GM12878 (cell line): ENCODE results near the gene DCUN1D5. TPM values are rescaled to one million over a fixed set of nuclear protein-coding genes. Genes with fewer than 3 reads are reported as not detected.
A peak's percentile ranks its signal among the peaks of the same experiment; 100 is the strongest.

Experiments
- ATAC-seq: fragments of 200-7000 bp; cut with Tn5 transposase; 3 replicates; pipeline ENCODE4 v1.9.1; 2020; ENCODE audit warnings: mild to moderate bottlenecking, moderate library complexity
- BruUV-seq: library from RNA; stranded (reverse); fragments of 400-500 nt; replicated peaks from 2 replicates; lab custom pipeline; 2021; lab: Mats Ljungman, UMichigan
- CTCF ChIA-PET: fragments of 300-600 bp; sonication (Branson Sonifier 250); formaldehyde crosslinking; extraction: SDS; loops from one replicate; lab custom pipeline; 2021; ENCODE audit warnings: inconsistent platforms; lab: Yijun Ruan, JAX
- POLR2A ChIA-PET: fragments of 350-600 bp; formaldehyde crosslinking; extraction: SDS; loops from one replicate; lab custom pipeline; 2021; ENCODE audit warnings: inconsistent platforms; lab: Charles Lee
- RAD21 ChIA-PET: fragments of 300-600 bp; sonication (Branson Sonifier 250); formaldehyde crosslinking; loops from one replicate; lab custom pipeline; 2023; ENCODE audit warnings: antibody characterized with exemption; ENCODE audit not compliant: unreplicated experiment; lab: Charles Lee
- SMC1A ChIA-PET: fragments of 300-600 bp; sonication (Branson Sonifier 250); formaldehyde crosslinking; loops from one replicate; lab custom pipeline; 2023; ENCODE audit not compliant: unreplicated experiment, uncharacterized antibody; lab: Charles Lee
- DNase-seq: peaks from one replicate; pipeline ENCODE4 v3.0.0-alpha.2; 2011; ENCODE audit warnings: low read depth, low spot score
- FAIRE-seq: peaks from 3 replicates; lab custom pipeline; 2011; peaks lifted over from hg19 to GRCh38; lab: Jason Lieb, UNC
- H2AFZ ChIP-seq: 2 replicates; pipeline ENCODE4 v1.6.0; 2011; ENCODE audit warnings: low read depth, low read length, control low read depth; ENCODE audit not compliant: control insufficient read depth
- H3K27ac ChIP-seq: 2 replicates; pipeline ENCODE4 v1.5.1; 2011; ENCODE audit warnings: control low read depth; ENCODE audit not compliant: control insufficient read depth, insufficient read depth
- H3K27me3 ChIP-seq, 2 experiments: replicated peaks in 1 of 2; 2 replicates each; pipeline versions ENCODE4 v1.6.0 to v1.6.1; 2011; ENCODE audit warnings: low read length in 1 of 2; ENCODE audit not compliant: control insufficient read depth in 2 of 2, insufficient read depth in 2 of 2
- H3K36me3 ChIP-seq, 2 experiments: 2 replicates each; pipeline ENCODE4 v1.5.1; 2011; ENCODE audit warnings: low read length in 1 of 2; ENCODE audit not compliant: control insufficient read depth in 2 of 2, insufficient read depth in 2 of 2
- H3K4me1 ChIP-seq: 2 replicates; pipeline ENCODE4 v1.6.1; 2011; ENCODE audit warnings: mild to moderate bottlenecking, low read length, moderate library complexity, mixed read lengths; ENCODE audit not compliant: control insufficient read depth, insufficient read depth
- H3K4me2 ChIP-seq: 2 replicates; pipeline ENCODE4 v1.6.0; 2011; ENCODE audit warnings: control low read depth; ENCODE audit not compliant: control insufficient read depth, insufficient read depth
- H3K4me3 ChIP-seq: fragments of 200-600 bp; sonication (generic); 2 replicates; pipeline ENCODE4 v1.5.1; 2016
- H3K79me2 ChIP-seq: 2 replicates; pipeline ENCODE4 v1.6.0; 2011; ENCODE audit warnings: low read length; ENCODE audit not compliant: control insufficient read depth, insufficient read depth
- H3K9ac ChIP-seq: 2 replicates; pipeline ENCODE4 v1.8.0; 2011; ENCODE audit warnings: low read length, control low read depth, mixed read lengths; ENCODE audit not compliant: control insufficient read depth, insufficient read depth
- H3K9me3 ChIP-seq: replicated peaks from 3 replicates; pipeline ENCODE4 v1.5.1; 2011; ENCODE audit warnings: mild to moderate bottlenecking, low read length; ENCODE audit not compliant: control insufficient read depth, insufficient read depth
- H4K20me1 ChIP-seq: 2 replicates; pipeline ENCODE4 v1.6.0; 2011; ENCODE audit not compliant: control insufficient read depth, insufficient read depth
- CBX5 ChIP-seq: sonication (generic); IDR thresholded peaks from 2 replicates; pipeline ENCODE4 v1.6.1; 2016; ENCODE audit warnings: low read depth, moderate library complexity, mild to moderate bottlenecking, inconsistent platforms
- NFYB ChIP-seq: IDR thresholded peaks from 2 replicates; pipeline ENCODE4 v1.6.1; 2011; ENCODE audit warnings: low read depth, mild to moderate bottlenecking, low read length, improper control_type of control experiment, moderate library complexity; ENCODE audit not compliant: insufficient read depth
- WGBS: methylation state at CpG from one replicate; pipeline ENCODE4 v1.1.6; 2016; ENCODE audit warnings: low lambda C conversion rate; ENCODE audit not compliant: insufficient replicate concordance, insufficient coverage; ENCODE audit errors: missing lambda C conversion rate; 5-methylcytosine and 5-hydroxymethylcytosine counted together
- in situ Hi-C: fragments of 300-500 bp; cut with MboI; formaldehyde crosslinking; loops from 9 replicates; pipeline ENCODE4 v1.14.3; 2018; ENCODE audit warnings: mixed read lengths
- intact Hi-C: fragments of 100-400 bp; cut with micrococcal nuclease; formaldehyde crosslinking; loops from one replicate; pipeline ENCODE4 v1.14.2; 2022; ENCODE audit not compliant: unreplicated experiment
- polyA plus RNA-seq, 11 experiments: library from polyadenylated mRNA; depleted of rRNA in 4 of 11; unstranded in 6 of 11; stranded (reverse) in 5 of 11; fragments of >200 nt; fragmentation: Nextera tagmentation in 4 of 11; fragmentation: Illumina TruSeq in 1 of 11; extraction: Ambion mirVana in 4 of 11; extraction: Trizol in 1 of 11; gene quantifications; 1 replicate in 1 of 11; 2 replicates in 10 of 11; pipeline versions ENCODE4 v1.2.1 to v1.2.3, GENCODE V29; 2011 to 2016; ENCODE audit warnings: inconsistent platforms in 2 of 11, missing spikeins in 2 of 11, low read depth in 1 of 11
- total RNA-seq, 4 experiments: library from RNA; depleted of rRNA in 3 of 4; stranded (reverse); fragments of >200 nt in 3 of 4; fragmentation: Illumina TruSeq in 1 of 4; extraction: Trizol in 1 of 4; gene quantifications; 2 replicates each; pipeline versions ENCODE4 v1.2.1 to v1.2.3, GENCODE V29; 2013 to 2021
- TF ChIP-seq, protein P1 (sequence below): fragments of 450-650 bp; IDR thresholded peaks from 2 replicates; pipeline ENCODE4 v1.6.1; 2018; ENCODE audit warnings: mild to moderate bottlenecking, low read depth, moderate library complexity; ENCODE audit not compliant: partially characterized antibody
- TF ChIP-seq, protein P2 (sequence below): IDR thresholded peaks from 2 replicates; pipeline ENCODE4 v1.6.1; 2012; ENCODE audit warnings: mild to moderate bottlenecking, low read depth, low read length
- TF ChIP-seq, protein P3 (sequence below): fragments of 450-650 bp; IDR thresholded peaks from 2 replicates; pipeline ENCODE4 v1.6.1; 2016; ENCODE audit warnings: mild to moderate bottlenecking, moderate library complexity, borderline replicate concordance
- TF ChIP-seq, protein P4 (sequence below): fragments of 450-650 bp; conservative IDR thresholded peaks from 2 replicates; pipeline ENCODE4 v1.6.1; 2017; ENCODE audit warnings: mild to moderate bottlenecking, moderate library complexity

The DCUN1D5 gene
- total and polyA plus RNA-seq, 10 of the 15 experiments (the other 5 are each of a cell fraction or from before 2014, with no cell fraction given) = 20.4 to 87.0 (median 60.6) TPM

DNA sequence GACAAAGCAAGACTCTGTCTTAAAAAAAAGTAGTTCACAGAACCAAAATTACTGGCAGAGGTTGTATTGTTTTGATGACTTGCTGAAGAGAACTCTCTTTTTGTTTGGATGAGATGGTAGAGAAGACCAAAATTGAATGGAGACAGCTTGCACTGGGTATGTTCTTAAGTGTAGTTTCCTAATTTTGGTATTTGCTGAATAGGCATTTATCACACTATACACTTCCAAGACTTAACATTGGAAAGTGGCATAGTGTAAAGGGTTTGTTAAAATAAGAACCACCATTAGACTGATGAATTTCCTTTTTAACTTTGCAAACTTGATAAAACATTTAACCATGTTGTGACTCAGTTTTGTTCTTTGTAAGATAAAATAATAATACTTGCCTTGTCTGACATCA is 5.3 kb upstream of the DCUN1D5 start (continued):
- TF ChIP-seq, protein P1, sequence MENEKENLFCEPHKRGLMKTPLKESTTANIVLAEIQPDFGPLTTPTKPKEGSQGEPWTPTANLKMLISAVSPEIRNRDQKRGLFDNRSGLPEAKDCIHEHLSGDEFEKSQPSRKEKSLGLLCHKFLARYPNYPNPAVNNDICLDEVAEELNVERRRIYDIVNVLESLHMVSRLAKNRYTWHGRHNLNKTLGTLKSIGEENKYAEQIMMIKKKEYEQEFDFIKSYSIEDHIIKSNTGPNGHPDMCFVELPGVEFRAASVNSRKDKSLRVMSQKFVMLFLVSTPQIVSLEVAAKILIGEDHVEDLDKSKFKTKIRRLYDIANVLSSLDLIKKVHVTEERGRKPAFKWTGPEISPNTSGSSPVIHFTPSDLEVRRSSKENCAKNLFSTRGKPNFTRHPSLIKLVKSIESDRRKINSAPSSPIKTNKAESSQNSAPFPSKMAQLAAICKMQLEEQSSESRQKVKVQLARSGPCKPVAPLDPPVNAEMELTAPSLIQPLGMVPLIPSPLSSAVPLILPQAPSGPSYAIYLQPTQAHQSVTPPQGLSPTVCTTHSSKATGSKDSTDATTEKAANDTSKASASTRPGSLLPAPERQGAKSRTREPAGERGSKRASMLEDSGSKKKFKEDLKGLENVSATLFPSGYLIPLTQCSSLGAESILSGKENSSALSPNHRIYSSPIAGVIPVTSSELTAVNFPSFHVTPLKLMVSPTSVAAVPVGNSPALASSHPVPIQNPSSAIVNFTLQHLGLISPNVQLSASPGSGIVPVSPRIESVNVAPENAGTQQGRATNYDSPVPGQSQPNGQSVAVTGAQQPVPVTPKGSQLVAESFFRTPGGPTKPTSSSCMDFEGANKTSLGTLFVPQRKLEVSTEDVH = no peak
- no peak for TF ChIP-seq CBX5
- TF ChIP-seq, all 136 proteins: peak for 0

DNA sequence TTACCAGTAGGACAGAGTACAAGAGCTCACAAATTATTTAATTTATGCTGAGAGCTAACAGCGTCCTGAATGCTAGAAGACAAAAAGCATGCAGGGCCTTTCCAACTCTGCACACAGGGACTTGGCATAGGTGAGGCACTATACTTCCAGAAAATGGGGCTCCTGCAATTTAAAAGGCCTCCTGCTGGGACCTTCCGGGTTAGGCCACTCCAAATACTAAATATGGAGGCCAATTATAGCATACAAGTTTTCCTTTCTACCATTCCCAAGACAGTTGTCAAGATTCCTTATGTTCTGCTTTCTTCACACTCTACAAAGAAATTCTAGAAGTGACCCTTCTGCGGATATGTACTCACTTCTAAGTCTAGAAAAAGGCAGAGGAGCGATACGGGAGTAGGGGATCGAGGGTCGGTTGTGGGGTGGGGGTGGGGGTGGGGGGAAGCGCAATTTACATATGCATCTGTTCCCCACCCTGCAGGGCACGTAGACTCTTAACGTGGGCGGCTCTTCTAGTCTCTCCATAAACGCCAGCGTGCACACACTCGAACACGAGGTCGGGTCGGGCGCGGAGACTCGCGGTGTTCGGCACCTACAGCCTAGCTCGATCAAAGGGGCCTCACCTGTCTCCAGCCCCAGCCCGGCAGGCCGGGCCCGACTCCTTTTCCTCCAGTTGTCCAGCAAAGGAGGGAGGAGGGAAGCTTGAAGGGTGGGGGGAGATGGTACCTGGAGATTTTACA is 728 bp downstream of the DCUN1D5 start:
- intact Hi-C loops = loop anchor here (10.0 kb wide), 1 partner anchor 514 kb away; no protein-coding TSS in a partner anchor
- FAIRE-seq (no peak), ATAC-seq (peak; percentile 72), DNase-seq (no peak)
- ChIA-PET CTCF (interaction anchor here (1.1 to 4.0 kb wide), 10 partner anchors 10 to 281 kb away, joined by 3 to 28 read pairs (median 4); partner anchors contain the start of gene DYNC2H1), POLR2A (interaction anchor here (0.6 to 2.7 kb wide), 6 partner anchors 17 to 1489 kb away, joined by 3 to 21 read pairs (median 4); partner anchors contain the start of gene DYNC2H1), RAD21 (interaction anchor here (0.5 to 1.5 kb wide), 4 partner anchors 171 to 749 kb away, joined by 3 to 5 read pairs (median 4); no protein-coding TSS in a partner anchor), SMC1A (interaction anchor here (1.3 to 1.5 kb wide), 6 partner anchors 10 to 55 kb away, joined by 3 to 8 read pairs (median 6); no protein-coding TSS in a partner anchor)
- no TSS peak for BruUV-seq
- peaks cover 52% of the 10 kb centered on the region for H3K79me2 ChIP-seq
- no peaks in the 10 kb centered on the region for H3K27me3 ChIP-seq
- no peaks in the 10 kb centered on the region for H4K20me1 ChIP-seq
- peak overlapping the region; percentile 96 for H3K4me3 ChIP-seq
- H3K9ac ChIP-seq = peak overlapping the region; percentile 83
- no peaks in the 10 kb centered on the region for H3K9me3 ChIP-seq
- in situ Hi-C loops = no loop called here
- no peaks in the 10 kb centered on the region for H3K36me3 ChIP-seq
- 4% methylated on average over 23 of the region's 26 CpGs for WGBS
- peak overlapping the region; percentile 81 for H3K27ac ChIP-seq
- H2AFZ ChIP-seq = peak overlapping the region; percentile 100
- H3K4me2 ChIP-seq = peak overlapping the region; percentile 75
- no peaks in the 10 kb centered on the region for H3K4me1 ChIP-seq
- TF ChIP-seq, protein P2, sequence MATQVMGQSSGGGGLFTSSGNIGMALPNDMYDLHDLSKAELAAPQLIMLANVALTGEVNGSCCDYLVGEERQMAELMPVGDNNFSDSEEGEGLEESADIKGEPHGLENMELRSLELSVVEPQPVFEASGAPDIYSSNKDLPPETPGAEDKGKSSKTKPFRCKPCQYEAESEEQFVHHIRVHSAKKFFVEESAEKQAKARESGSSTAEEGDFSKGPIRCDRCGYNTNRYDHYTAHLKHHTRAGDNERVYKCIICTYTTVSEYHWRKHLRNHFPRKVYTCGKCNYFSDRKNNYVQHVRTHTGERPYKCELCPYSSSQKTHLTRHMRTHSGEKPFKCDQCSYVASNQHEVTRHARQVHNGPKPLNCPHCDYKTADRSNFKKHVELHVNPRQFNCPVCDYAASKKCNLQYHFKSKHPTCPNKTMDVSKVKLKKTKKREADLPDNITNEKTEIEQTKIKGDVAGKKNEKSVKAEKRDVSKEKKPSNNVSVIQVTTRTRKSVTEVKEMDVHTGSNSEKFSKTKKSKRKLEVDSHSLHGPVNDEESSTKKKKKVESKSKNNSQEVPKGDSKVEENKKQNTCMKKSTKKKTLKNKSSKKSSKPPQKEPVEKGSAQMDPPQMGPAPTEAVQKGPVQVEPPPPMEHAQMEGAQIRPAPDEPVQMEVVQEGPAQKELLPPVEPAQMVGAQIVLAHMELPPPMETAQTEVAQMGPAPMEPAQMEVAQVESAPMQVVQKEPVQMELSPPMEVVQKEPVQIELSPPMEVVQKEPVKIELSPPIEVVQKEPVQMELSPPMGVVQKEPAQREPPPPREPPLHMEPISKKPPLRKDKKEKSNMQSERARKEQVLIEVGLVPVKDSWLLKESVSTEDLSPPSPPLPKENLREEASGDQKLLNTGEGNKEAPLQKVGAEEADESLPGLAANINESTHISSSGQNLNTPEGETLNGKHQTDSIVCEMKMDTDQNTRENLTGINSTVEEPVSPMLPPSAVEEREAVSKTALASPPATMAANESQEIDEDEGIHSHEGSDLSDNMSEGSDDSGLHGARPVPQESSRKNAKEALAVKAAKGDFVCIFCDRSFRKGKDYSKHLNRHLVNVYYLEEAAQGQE = no peak
- TF ChIP-seq NFYB = no peak
- TF ChIP-seq, protein P3, sequence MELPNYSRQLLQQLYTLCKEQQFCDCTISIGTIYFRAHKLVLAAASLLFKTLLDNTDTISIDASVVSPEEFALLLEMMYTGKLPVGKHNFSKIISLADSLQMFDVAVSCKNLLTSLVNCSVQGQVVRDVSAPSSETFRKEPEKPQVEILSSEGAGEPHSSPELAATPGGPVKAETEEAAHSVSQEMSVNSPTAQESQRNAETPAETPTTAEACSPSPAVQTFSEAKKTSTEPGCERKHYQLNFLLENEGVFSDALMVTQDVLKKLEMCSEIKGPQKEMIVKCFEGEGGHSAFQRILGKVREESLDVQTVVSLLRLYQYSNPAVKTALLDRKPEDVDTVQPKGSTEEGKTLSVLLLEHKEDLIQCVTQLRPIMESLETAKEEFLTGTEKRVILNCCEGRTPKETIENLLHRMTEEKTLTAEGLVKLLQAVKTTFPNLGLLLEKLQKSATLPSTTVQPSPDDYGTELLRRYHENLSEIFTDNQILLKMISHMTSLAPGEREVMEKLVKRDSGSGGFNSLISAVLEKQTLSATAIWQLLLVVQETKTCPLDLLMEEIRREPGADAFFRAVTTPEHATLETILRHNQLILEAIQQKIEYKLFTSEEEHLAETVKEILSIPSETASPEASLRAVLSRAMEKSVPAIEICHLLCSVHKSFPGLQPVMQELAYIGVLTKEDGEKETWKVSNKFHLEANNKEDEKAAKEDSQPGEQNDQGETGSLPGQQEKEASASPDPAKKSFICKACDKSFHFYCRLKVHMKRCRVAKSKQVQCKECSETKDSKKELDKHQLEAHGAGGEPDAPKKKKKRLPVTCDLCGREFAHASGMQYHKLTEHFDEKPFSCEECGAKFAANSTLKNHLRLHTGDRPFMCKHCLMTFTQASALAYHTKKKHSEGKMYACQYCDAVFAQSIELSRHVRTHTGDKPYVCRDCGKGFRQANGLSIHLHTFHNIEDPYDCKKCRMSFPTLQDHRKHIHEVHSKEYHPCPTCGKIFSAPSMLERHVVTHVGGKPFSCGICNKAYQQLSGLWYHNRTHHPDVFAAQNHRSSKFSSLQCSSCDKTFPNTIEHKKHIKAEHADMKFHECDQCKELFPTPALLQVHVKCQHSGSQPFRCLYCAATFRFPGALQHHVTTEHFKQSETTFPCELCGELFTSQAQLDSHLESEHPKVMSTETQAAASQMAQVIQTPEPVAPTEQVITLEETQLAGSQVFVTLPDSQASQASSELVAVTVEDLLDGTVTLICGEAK = no peak
- TF ChIP-seq, protein P4, sequence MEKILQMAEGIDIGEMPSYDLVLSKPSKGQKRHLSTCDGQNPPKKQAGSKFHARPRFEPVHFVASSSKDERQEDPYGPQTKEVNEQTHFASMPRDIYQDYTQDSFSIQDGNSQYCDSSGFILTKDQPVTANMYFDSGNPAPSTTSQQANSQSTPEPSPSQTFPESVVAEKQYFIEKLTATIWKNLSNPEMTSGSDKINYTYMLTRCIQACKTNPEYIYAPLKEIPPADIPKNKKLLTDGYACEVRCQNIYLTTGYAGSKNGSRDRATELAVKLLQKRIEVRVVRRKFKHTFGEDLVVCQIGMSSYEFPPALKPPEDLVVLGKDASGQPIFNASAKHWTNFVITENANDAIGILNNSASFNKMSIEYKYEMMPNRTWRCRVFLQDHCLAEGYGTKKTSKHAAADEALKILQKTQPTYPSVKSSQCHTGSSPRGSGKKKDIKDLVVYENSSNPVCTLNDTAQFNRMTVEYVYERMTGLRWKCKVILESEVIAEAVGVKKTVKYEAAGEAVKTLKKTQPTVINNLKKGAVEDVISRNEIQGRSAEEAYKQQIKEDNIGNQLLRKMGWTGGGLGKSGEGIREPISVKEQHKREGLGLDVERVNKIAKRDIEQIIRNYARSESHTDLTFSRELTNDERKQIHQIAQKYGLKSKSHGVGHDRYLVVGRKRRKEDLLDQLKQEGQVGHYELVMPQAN = no peak
